ENCODE measurements around the gene ANLN.
A peak's percentile ranks its signal among the peaks of the same experiment; 100 is the strongest.

Gene ANLN, protein sequence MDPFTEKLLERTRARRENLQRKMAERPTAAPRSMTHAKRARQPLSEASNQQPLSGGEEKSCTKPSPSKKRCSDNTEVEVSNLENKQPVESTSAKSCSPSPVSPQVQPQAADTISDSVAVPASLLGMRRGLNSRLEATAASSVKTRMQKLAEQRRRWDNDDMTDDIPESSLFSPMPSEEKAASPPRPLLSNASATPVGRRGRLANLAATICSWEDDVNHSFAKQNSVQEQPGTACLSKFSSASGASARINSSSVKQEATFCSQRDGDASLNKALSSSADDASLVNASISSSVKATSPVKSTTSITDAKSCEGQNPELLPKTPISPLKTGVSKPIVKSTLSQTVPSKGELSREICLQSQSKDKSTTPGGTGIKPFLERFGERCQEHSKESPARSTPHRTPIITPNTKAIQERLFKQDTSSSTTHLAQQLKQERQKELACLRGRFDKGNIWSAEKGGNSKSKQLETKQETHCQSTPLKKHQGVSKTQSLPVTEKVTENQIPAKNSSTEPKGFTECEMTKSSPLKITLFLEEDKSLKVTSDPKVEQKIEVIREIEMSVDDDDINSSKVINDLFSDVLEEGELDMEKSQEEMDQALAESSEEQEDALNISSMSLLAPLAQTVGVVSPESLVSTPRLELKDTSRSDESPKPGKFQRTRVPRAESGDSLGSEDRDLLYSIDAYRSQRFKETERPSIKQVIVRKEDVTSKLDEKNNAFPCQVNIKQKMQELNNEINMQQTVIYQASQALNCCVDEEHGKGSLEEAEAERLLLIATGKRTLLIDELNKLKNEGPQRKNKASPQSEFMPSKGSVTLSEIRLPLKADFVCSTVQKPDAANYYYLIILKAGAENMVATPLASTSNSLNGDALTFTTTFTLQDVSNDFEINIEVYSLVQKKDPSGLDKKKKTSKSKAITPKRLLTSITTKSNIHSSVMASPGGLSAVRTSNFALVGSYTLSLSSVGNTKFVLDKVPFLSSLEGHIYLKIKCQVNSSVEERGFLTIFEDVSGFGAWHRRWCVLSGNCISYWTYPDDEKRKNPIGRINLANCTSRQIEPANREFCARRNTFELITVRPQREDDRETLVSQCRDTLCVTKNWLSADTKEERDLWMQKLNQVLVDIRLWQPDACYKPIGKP

GRCh38 chr7:36389371-36390198 is at the start of gene ANLN:
Gene ANLN (plus strand): TSS chr7:36389862. CDS start chr7:36390027, 165 bp downstream.
- Mint-ChIP-seq H3K4me1 (ENCODE audit: low read depth) (peaks cover 32% of the 10 kb centered on the region), H3K36me3 (ENCODE audit: low read depth) (peaks cover 12% of the 10 kb centered on the region), H3K27ac (peak within 1 kb of the TSS; percentile 84), H3K27me3 (ENCODE audit: low read depth) (peaks cover 18% of the 10 kb centered on the region), H3K9me3 (peaks cover 4% of the 10 kb centered on the region), H3K4me3 (peak within 1 kb of the TSS; percentile 82)

GRCh38 chr7:36343548-36343947 is 46.1 kb upstream of the ANLN start:
- Mint-ChIP-seq H3K27ac (no peak overlapping the region), H3K4me1 (ENCODE audit: low read depth) (no peaks in the 10 kb centered on the region), H3K9me3 (no peaks in the 10 kb centered on the region), H3K4me3 (no peak overlapping the region), H3K27me3 (ENCODE audit: low read depth) (peaks cover 40% of the 10 kb centered on the region), H3K36me3 (ENCODE audit: low read depth) (no peaks in the 10 kb centered on the region)

- Mint-ChIP-seq H3K36me3 (ENCODE audit: low read depth) (no peaks in the 10 kb centered on the region), H3K4me3 (no peak overlapping the region), H3K27me3 (ENCODE audit: low read depth) (peaks cover 45% of the 10 kb centered on the region), H3K4me1 (ENCODE audit: low read depth) (no peaks in the 10 kb centered on the region), H3K9me3 (no peaks in the 10 kb centered on the region), H3K27ac (no peak overlapping the region)
Observed at GRCh38 chr7:36344622-36345021, 45.0 kb upstream of the ANLN start.

DNA sequence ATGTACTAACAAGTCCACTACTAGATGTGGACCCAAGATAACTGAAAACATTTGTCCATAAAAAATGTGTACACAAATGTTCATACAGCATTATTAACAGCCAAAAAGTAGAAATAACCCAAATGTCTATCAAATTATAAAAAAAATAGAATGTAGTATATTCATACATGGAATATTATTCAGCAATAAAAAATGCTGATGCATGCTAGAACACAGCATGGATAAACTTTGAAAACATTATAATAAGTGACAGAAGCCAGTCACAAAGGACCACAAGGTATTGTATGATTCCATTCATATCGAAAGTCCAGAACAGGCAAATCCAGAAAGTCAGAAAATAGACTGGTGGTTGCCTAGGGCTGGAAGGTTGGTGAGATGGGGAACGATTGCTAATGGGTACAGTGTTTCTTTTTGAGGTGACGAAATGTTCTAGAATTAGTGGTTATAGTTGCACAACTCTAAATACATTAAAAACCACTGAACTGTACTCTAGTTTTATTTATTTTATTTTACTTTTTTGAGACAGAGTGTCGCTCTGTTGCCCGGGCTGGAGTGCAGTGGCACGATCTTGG is 43.3 kb upstream of the ANLN start:
- H3K36me3 Mint-ChIP-seq (ENCODE audit: low read depth) = no peaks in the 10 kb centered on the region
- H3K4me1 Mint-ChIP-seq (ENCODE audit: low read depth) = no peaks in the 10 kb centered on the region
- peaks cover 41% of the 10 kb centered on the region for H3K27me3 Mint-ChIP-seq (ENCODE audit: low read depth)
- H3K27ac Mint-ChIP-seq = no peak overlapping the region
- no peaks in the 10 kb centered on the region for H3K9me3 Mint-ChIP-seq
- no peak overlapping the region for H3K4me3 Mint-ChIP-seq

GRCh38 chr7:36348256-36348655 is 41.4 kb upstream of the ANLN start:
- Mint-ChIP-seq H3K27ac (no peak overlapping the region), H3K4me1 (ENCODE audit: low read depth) (no peaks in the 10 kb centered on the region), H3K9me3 (no peaks in the 10 kb centered on the region), H3K36me3 (ENCODE audit: low read depth) (no peaks in the 10 kb centered on the region), H3K27me3 (ENCODE audit: low read depth) (peaks cover 41% of the 10 kb centered on the region), H3K4me3 (no peak overlapping the region)

- H3K27ac Mint-ChIP-seq = no peak overlapping the region
- no peaks in the 10 kb centered on the region for H3K36me3 Mint-ChIP-seq (ENCODE audit: low read depth)
Observed at GRCh38 chr7:36348771-36349170, 40.9 kb upstream of the ANLN start.

GRCh38 chr7:36349626-36350025 is 40.0 kb upstream of the ANLN start:
- peaks cover 44% of the 10 kb centered on the region for H3K27me3 Mint-ChIP-seq (ENCODE audit: low read depth)
- H3K4me3 Mint-ChIP-seq = no peak overlapping the region
- no peaks in the 10 kb centered on the region for H3K4me1 Mint-ChIP-seq (ENCODE audit: low read depth)
- no peak overlapping the region for H3K27ac Mint-ChIP-seq
- no peaks in the 10 kb centered on the region for H3K36me3 Mint-ChIP-seq (ENCODE audit: low read depth)
- H3K9me3 Mint-ChIP-seq = no peaks in the 10 kb centered on the region

More at GRCh38 chr7:36348771-36349170, 40.9 kb upstream of the ANLN start:
- Mint-ChIP-seq H3K4me3 (no peak overlapping the region), H3K9me3 (no peaks in the 10 kb centered on the region), H3K27me3 (ENCODE audit: low read depth) (peaks cover 41% of the 10 kb centered on the region), H3K4me1 (ENCODE audit: low read depth) (no peaks in the 10 kb centered on the region)

DNA sequence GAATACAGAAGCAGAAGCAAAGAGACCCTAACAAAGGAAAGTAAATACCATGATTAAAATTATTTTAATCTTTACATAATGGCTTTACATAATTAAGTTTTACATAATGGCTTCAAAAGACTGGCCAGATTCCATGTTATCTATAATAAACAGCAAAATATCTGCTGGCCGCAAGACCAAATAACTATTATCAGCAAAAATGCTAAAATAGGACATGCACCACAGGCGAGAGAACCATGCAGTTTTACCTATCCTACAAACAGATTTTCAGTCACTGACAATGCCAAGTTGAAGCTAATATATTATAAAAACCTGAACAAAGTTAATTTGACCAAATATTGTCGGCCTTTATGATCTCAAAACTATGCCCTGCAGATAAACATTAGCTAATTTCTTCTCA is 34.2 kb upstream of the ANLN start:
- Mint-ChIP-seq H3K9me3 (no peaks in the 10 kb centered on the region), H3K36me3 (ENCODE audit: low read depth) (no peaks in the 10 kb centered on the region), H3K4me1 (ENCODE audit: low read depth) (no peaks in the 10 kb centered on the region), H3K27ac (no peak overlapping the region), H3K4me3 (no peak overlapping the region), H3K27me3 (ENCODE audit: low read depth) (peaks cover 9% of the 10 kb centered on the region)

GRCh38 chr7:36357054-36357453 is 32.6 kb upstream of the ANLN start:
- no peak overlapping the region for H3K4me3 Mint-ChIP-seq
- H3K27me3 Mint-ChIP-seq (ENCODE audit: low read depth) = peaks cover 12% of the 10 kb centered on the region
- H3K27ac Mint-ChIP-seq = no peak overlapping the region
- no peaks in the 10 kb centered on the region for H3K9me3 Mint-ChIP-seq
- H3K4me1 Mint-ChIP-seq (ENCODE audit: low read depth) = no peaks in the 10 kb centered on the region
- no peaks in the 10 kb centered on the region for H3K36me3 Mint-ChIP-seq (ENCODE audit: low read depth)

DNA sequence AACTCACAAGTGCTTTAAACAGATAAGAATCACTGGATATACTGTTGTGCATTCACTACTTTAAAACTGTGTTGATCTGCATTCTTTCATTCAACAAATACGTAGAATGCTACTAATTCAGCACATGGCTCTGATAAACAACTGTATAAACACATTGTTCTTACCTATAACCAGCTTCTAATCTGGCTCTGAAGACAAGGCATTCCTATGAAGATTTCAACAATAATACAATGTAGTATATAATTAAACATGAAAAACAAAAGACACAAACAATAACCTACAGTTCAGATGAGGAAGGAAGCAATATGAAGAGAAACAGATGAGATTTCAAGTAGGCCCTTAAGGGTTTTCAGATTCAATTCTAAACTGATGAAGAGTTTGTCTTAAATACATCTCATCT is 31.1 kb upstream of the ANLN start:
- H3K4me3 Mint-ChIP-seq = no peak overlapping the region
- no peak overlapping the region for H3K27ac Mint-ChIP-seq
- no peaks in the 10 kb centered on the region for H3K9me3 Mint-ChIP-seq
- H3K36me3 Mint-ChIP-seq (ENCODE audit: low read depth) = no peaks in the 10 kb centered on the region
- peaks cover 12% of the 10 kb centered on the region for H3K27me3 Mint-ChIP-seq (ENCODE audit: low read depth)
- no peaks in the 10 kb centered on the region for H3K4me1 Mint-ChIP-seq (ENCODE audit: low read depth)

DNA sequence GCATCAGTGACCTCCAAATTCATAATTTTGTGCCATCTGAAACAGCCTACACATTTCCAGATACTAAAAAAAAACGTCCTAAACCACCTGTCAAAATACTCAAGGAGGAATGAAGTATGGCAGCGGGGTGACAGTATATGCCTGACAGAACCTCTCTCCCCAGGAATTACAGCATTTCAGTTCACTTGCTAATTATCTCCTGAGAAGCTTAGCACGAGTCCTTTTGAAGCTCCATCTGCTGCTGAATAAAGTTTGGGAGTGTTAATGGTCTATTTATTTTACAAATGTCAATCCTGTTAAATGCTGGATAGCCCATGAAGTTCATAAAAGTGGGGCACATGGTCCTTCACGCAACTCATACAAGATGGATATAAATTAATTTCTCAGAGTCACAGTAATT is 29.4 kb upstream of the ANLN start:
- Mint-ChIP-seq H3K36me3 (ENCODE audit: low read depth) (no peaks in the 10 kb centered on the region), H3K27ac (no peak overlapping the region), H3K4me1 (ENCODE audit: low read depth) (no peaks in the 10 kb centered on the region), H3K27me3 (ENCODE audit: low read depth) (peaks cover 17% of the 10 kb centered on the region), H3K4me3 (no peak overlapping the region), H3K9me3 (no peaks in the 10 kb centered on the region)

- no peak overlapping the region for H3K27ac Mint-ChIP-seq
- H3K4me1 Mint-ChIP-seq (ENCODE audit: low read depth) = no peaks in the 10 kb centered on the region
- H3K36me3 Mint-ChIP-seq (ENCODE audit: low read depth) = no peaks in the 10 kb centered on the region
- H3K9me3 Mint-ChIP-seq = no peaks in the 10 kb centered on the region
- no peak overlapping the region for H3K4me3 Mint-ChIP-seq
- H3K27me3 Mint-ChIP-seq (ENCODE audit: low read depth) = peaks cover 25% of the 10 kb centered on the region
Observed at GRCh38 chr7:36361227-36361626, 28.4 kb upstream of the ANLN start.

- H3K36me3 Mint-ChIP-seq (ENCODE audit: low read depth) = no peaks in the 10 kb centered on the region
- peaks cover 32% of the 10 kb centered on the region for H3K27me3 Mint-ChIP-seq (ENCODE audit: low read depth)
- H3K9me3 Mint-ChIP-seq = no peaks in the 10 kb centered on the region
- H3K4me1 Mint-ChIP-seq (ENCODE audit: low read depth) = no peaks in the 10 kb centered on the region
- H3K27ac Mint-ChIP-seq = no peak overlapping the region
- no peak overlapping the region for H3K4me3 Mint-ChIP-seq
Observed at GRCh38 chr7:36363515-36363914, 26.1 kb upstream of the ANLN start.

Measured in T-helper 1 cell treated with Interleukin-12 subunit alpha and Interleukin-12 subunit beta and Interleukin-4 antibody, amounts not matched to agents 30 μg/mL and 1 μg/mL, for 36 hours (primary cell).